ENCODE results near the gene SAAL1.
A peak's percentile ranks its signal among the peaks of the same experiment; 100 is the strongest.
"Not testable (repeated sequence)": the region's sequence is repeated elsewhere in the genome, so short reads cannot be mapped to it uniquely, and the experiment has no call there.

SAAL1 gene

GRCh38 chr11:18105802-18106574 lies at the start of gene SAAL1:
Gene SAAL1, minus strand, starts transcription at chr11:18106082. Its CDS starts 41 bp downstream, at chr11:18106041.
- H3K4me1 ChIP-seq (ENCODE audit: insufficient read depth, low read length): no peaks in the 10 kb centered on the region
- H3K36me3 ChIP-seq (ENCODE audit: insufficient read depth, low read length): peaks cover 3% of the 10 kb centered on the region
- peak within 1 kb of the TSS; percentile 95 for H3K9ac ChIP-seq (ENCODE audit: low read depth, low read length)
- H3K9me3 ChIP-seq (ENCODE audit: control insufficient read depth, insufficient read depth, low read length): no peaks in the 10 kb centered on the region

GRCh38 chr11:18151581-18151980 lies 45.7 kb upstream of the SAAL1 start:
- no peaks in the 10 kb centered on the region for H3K4me1 ChIP-seq (ENCODE audit: insufficient read depth, low read length)
- H3K36me3 ChIP-seq (ENCODE audit: insufficient read depth, low read length): no peaks in the 10 kb centered on the region
- no peak overlapping the region for H3K9ac ChIP-seq (ENCODE audit: low read depth, low read length)
- no peaks in the 10 kb centered on the region for H3K9me3 ChIP-seq (ENCODE audit: control insufficient read depth, insufficient read depth, low read length)

- Histone ChIP-seq H3K9ac (ENCODE audit: low read depth, low read length) (no peak overlapping the region), H3K36me3 (ENCODE audit: insufficient read depth, low read length) (no peaks in the 10 kb centered on the region), H3K9me3 (ENCODE audit: control insufficient read depth, insufficient read depth, low read length) (no peaks in the 10 kb centered on the region; the same call in 1 of the 2 replicates), H3K4me1 (ENCODE audit: insufficient read depth, low read length) (no peaks in the 10 kb centered on the region)
Measured at GRCh38 chr11:18145837-18146236, 40.0 kb upstream of the SAAL1 start.

- no peaks in the 10 kb centered on the region; the same call in 1 of the 2 replicates for H3K9me3 ChIP-seq (ENCODE audit: control insufficient read depth, insufficient read depth, low read length)
- no peak overlapping the region for H3K9ac ChIP-seq (ENCODE audit: low read depth, low read length)
- H3K4me1 ChIP-seq (ENCODE audit: insufficient read depth, low read length): no peaks in the 10 kb centered on the region
- H3K36me3 ChIP-seq (ENCODE audit: insufficient read depth, low read length): no peaks in the 10 kb centered on the region
Measured at GRCh38 chr11:18145025-18145424, 39.1 kb upstream of the SAAL1 start.

GRCh38 chr11:18144243-18144642 lies 38.4 kb upstream of the SAAL1 start:
- no peaks in the 10 kb centered on the region for H3K36me3 ChIP-seq (ENCODE audit: insufficient read depth, low read length)
- no peaks in the 10 kb centered on the region; the same call in 1 of the 2 replicates for H3K9me3 ChIP-seq (ENCODE audit: control insufficient read depth, insufficient read depth, low read length)
- no peak overlapping the region for H3K9ac ChIP-seq (ENCODE audit: low read depth, low read length)
- H3K4me1 ChIP-seq (ENCODE audit: insufficient read depth, low read length): no peaks in the 10 kb centered on the region

GRCh38 chr11:18140145-18140544 lies 34.3 kb upstream of the SAAL1 start:
- H3K9me3 ChIP-seq (ENCODE audit: control insufficient read depth, insufficient read depth, low read length): no peaks in the 10 kb centered on the region
- no peaks in the 10 kb centered on the region; the same call in 1 of the 2 replicates for H3K4me1 ChIP-seq (ENCODE audit: insufficient read depth, low read length)
- no peak overlapping the region for H3K9ac ChIP-seq (ENCODE audit: low read depth, low read length)
- H3K36me3 ChIP-seq (ENCODE audit: insufficient read depth, low read length): no peaks in the 10 kb centered on the region

- H3K9ac ChIP-seq (ENCODE audit: low read depth, low read length): no peak overlapping the region
- H3K36me3 ChIP-seq (ENCODE audit: insufficient read depth, low read length): no peaks in the 10 kb centered on the region
- H3K9me3 ChIP-seq (ENCODE audit: control insufficient read depth, insufficient read depth, low read length): no peaks in the 10 kb centered on the region
- no peaks in the 10 kb centered on the region; the same call in 1 of the 2 replicates for H3K4me1 ChIP-seq (ENCODE audit: insufficient read depth, low read length)
Measured at GRCh38 chr11:18137186-18137800, 31.4 kb upstream of the SAAL1 start.

- no peaks in the 10 kb centered on the region for H3K36me3 ChIP-seq (ENCODE audit: insufficient read depth, low read length)
- no peaks in the 10 kb centered on the region; the same call in 1 of the 2 replicates for H3K4me1 ChIP-seq (ENCODE audit: insufficient read depth, low read length)
Measured at GRCh38 chr11:18135308-18135707, 29.4 kb upstream of the SAAL1 start.

GRCh38 chr11:18132341-18132740 lies 26.5 kb upstream of the SAAL1 start, which contains the start of gene MRGPRX3:
Gene MRGPRX3, plus strand, starts transcription at chr11:18132571. Its CDS starts 4,632 bp downstream, at chr11:18137203.
- no peaks in the 10 kb centered on the region; the same call in 1 of the 2 replicates for H3K4me1 ChIP-seq (ENCODE audit: insufficient read depth, low read length)

More at GRCh38 chr11:18135308-18135707, 29.4 kb upstream of the SAAL1 start:
- Histone ChIP-seq H3K9ac (ENCODE audit: low read depth, low read length) (no peak overlapping the region), H3K9me3 (ENCODE audit: control insufficient read depth, insufficient read depth, low read length) (no peaks in the 10 kb centered on the region)

GRCh38 chr11:18131115-18131514 lies 25.2 kb upstream of the SAAL1 start:
- H3K4me1 ChIP-seq (ENCODE audit: insufficient read depth, low read length); H3K36me3 ChIP-seq (ENCODE audit: insufficient read depth, low read length); H3K9me3 ChIP-seq (ENCODE audit: control insufficient read depth, insufficient read depth, low read length); H3K9ac ChIP-seq (ENCODE audit: low read depth, low read length): not testable (repeated sequence)

More at GRCh38 chr11:18132341-18132740, 26.5 kb upstream of the SAAL1 start, which contains the start of gene MRGPRX3:
- H3K9me3 ChIP-seq (ENCODE audit: control insufficient read depth, insufficient read depth, low read length): no peaks in the 10 kb centered on the region
- no peaks in the 10 kb centered on the region for H3K36me3 ChIP-seq (ENCODE audit: insufficient read depth, low read length)
- no peak within 1 kb of the TSS for H3K9ac ChIP-seq (ENCODE audit: low read depth, low read length)

GRCh38 chr11:18121331-18121828 lies 15.5 kb upstream of the SAAL1 start:
- not testable (repeated sequence) for H3K4me1 ChIP-seq (ENCODE audit: insufficient read depth, low read length); H3K9me3 ChIP-seq (ENCODE audit: control insufficient read depth, insufficient read depth, low read length); H3K36me3 ChIP-seq (ENCODE audit: insufficient read depth, low read length); H3K9ac ChIP-seq (ENCODE audit: low read depth, low read length)

- no peaks in the 10 kb centered on the region for H3K4me1 ChIP-seq (ENCODE audit: insufficient read depth, low read length)
- H3K36me3 ChIP-seq (ENCODE audit: insufficient read depth, low read length): no peaks in the 10 kb centered on the region
- no peak overlapping the region for H3K9ac ChIP-seq (ENCODE audit: low read depth, low read length)
- H3K9me3 ChIP-seq (ENCODE audit: control insufficient read depth, insufficient read depth, low read length): no peaks in the 10 kb centered on the region
Measured at GRCh38 chr11:18115360-18116127, 9.7 kb upstream of the SAAL1 start.

GRCh38 chr11:18111005-18111404 lies 5.1 kb upstream of the SAAL1 start:
- H3K36me3 ChIP-seq (ENCODE audit: insufficient read depth, low read length): no peaks in the 10 kb centered on the region
- no peak overlapping the region for H3K9ac ChIP-seq (ENCODE audit: low read depth, low read length)
- no peaks in the 10 kb centered on the region for H3K4me1 ChIP-seq (ENCODE audit: insufficient read depth, low read length)
- H3K9me3 ChIP-seq (ENCODE audit: control insufficient read depth, insufficient read depth, low read length): no peaks in the 10 kb centered on the region

GRCh38 chr11:18108254-18108653 lies 2.4 kb upstream of the SAAL1 start:
- no peaks in the 10 kb centered on the region for H3K4me1 ChIP-seq (ENCODE audit: insufficient read depth, low read length)
- peak overlapping the region; percentile 36; the same call in 1 of the 2 replicates for H3K9ac ChIP-seq (ENCODE audit: low read depth, low read length)
- no peaks in the 10 kb centered on the region for H3K9me3 ChIP-seq (ENCODE audit: control insufficient read depth, insufficient read depth, low read length)
- H3K36me3 ChIP-seq (ENCODE audit: insufficient read depth, low read length): peaks cover under 1% of the 10 kb centered on the region

All from ES-I3 (cell line).